HUES48 (cell line): ENCODE measurements around the gene L3MBTL2.

Experiments
- H3K27ac ChIP-seq: one replicate; pipeline ENCODE4 v1.7.0; 2013; ENCODE audit warnings: low read depth, low read length, inconsistent platforms
- H3K27me3 ChIP-seq: 2 replicates; pipeline ENCODE4 v1.6.1; 2013; ENCODE audit warnings: mild to moderate bottlenecking, low read length; ENCODE audit not compliant: control insufficient read depth, insufficient read depth
- H3K36me3 ChIP-seq: 2 replicates; pipeline ENCODE4 v1.6.1; 2013; ENCODE audit warnings: low read length; ENCODE audit not compliant: control insufficient read depth, insufficient read depth
- H3K4me1 ChIP-seq: 2 replicates; pipeline ENCODE4 v1.6.1; 2013; ENCODE audit warnings: mild to moderate bottlenecking, low read length; ENCODE audit not compliant: control insufficient read depth, insufficient read depth
- H3K4me3 ChIP-seq: 2 replicates; pipeline ENCODE4 v1.5.1; 2013; ENCODE audit warnings: mild to moderate bottlenecking, low read depth, low read length
- H3K9ac ChIP-seq: 2 replicates; pipeline ENCODE4 v1.6.1; 2013; ENCODE audit warnings: mild to moderate bottlenecking, low read depth, low read length, moderate library complexity
- H3K9me3 ChIP-seq: 2 replicates; pipeline ENCODE4 v1.6.1; 2013; ENCODE audit warnings: low read length; ENCODE audit not compliant: control insufficient read depth, insufficient read depth

The L3MBTL2 gene

GRCh38 chr22:41181349-41182241 is 23.5 kb upstream of the L3MBTL2 start:
- Histone ChIP-seq H3K9me3 (no peaks in the 10 kb centered on the region), H3K27me3 (no peaks in the 10 kb centered on the region), H3K27ac (peak overlapping the region; percentile 16), H3K4me3 (no peak overlapping the region), H3K9ac (no peak overlapping the region), H3K36me3 (peaks cover 34% of the 10 kb centered on the region), H3K4me1 (peaks cover 15% of the 10 kb centered on the region; the same call in 1 of the 2 replicates)

GRCh38 chr22:41184679-41185078 is 20.4 kb upstream of the L3MBTL2 start:
- H3K27ac ChIP-seq, result peak overlapping the region; percentile 80

GRCh38 chr22:41191467-41191866 is 13.6 kb upstream of the L3MBTL2 start:
- Histone ChIP-seq H3K4me3 (no peak overlapping the region), H3K27ac (no peak overlapping the region), H3K27me3 (peaks cover 2% of the 10 kb centered on the region), H3K36me3 (no peaks in the 10 kb centered on the region), H3K9me3 (no peaks in the 10 kb centered on the region), H3K9ac (no peak overlapping the region), H3K4me1 (no peaks in the 10 kb centered on the region)

More at GRCh38 chr22:41184679-41185078, 20.4 kb upstream of the L3MBTL2 start:
- Histone ChIP-seq H3K4me1 (peaks cover 15% of the 10 kb centered on the region; the same call in 1 of the 2 replicates), H3K4me3 (no peak overlapping the region), H3K36me3 (peaks cover 5% of the 10 kb centered on the region; the same call in 1 of the 2 replicates), H3K27me3 (no peaks in the 10 kb centered on the region), H3K9me3 (no peaks in the 10 kb centered on the region), H3K9ac (0 out of 2 replicates have a peak overlapping the region, but pooled peaks have one; percentile 1)

- Histone ChIP-seq H3K9me3 (no peaks in the 10 kb centered on the region), H3K4me3 (no peak overlapping the region), H3K36me3 (no peaks in the 10 kb centered on the region), H3K4me1 (no peaks in the 10 kb centered on the region), H3K9ac (no peak overlapping the region), H3K27ac (no peak overlapping the region), H3K27me3 (peaks cover 19% of the 10 kb centered on the region)
Measured at GRCh38 chr22:41193829-41194228, 11.3 kb upstream of the L3MBTL2 start.

- Histone ChIP-seq H3K27me3 (peaks cover 29% of the 10 kb centered on the region), H3K27ac (no peak overlapping the region), H3K4me1 (no peaks in the 10 kb centered on the region), H3K36me3 (no peaks in the 10 kb centered on the region), H3K4me3 (peak overlapping the region; percentile 85), H3K9me3 (no peaks in the 10 kb centered on the region), H3K9ac (no peak overlapping the region)
Measured at GRCh38 chr22:41197038-41197972, 7.8 kb upstream of the L3MBTL2 start.

GRCh38 chr22:41198027-41198580 is 7.0 kb upstream of the L3MBTL2 start:
- Histone ChIP-seq H3K36me3 (no peaks in the 10 kb centered on the region), H3K4me3 (peak overlapping the region; percentile 85), H3K27ac (no peak overlapping the region), H3K4me1 (no peaks in the 10 kb centered on the region), H3K9ac (no peak overlapping the region), H3K27me3 (peaks cover 29% of the 10 kb centered on the region), H3K9me3 (no peaks in the 10 kb centered on the region)

GRCh38 chr22:41201141-41201540 is 4.0 kb upstream of the L3MBTL2 start:
- Histone ChIP-seq H3K4me1 (no peaks in the 10 kb centered on the region), H3K9ac (no peak overlapping the region), H3K36me3 (no peaks in the 10 kb centered on the region), H3K27me3 (peaks cover 29% of the 10 kb centered on the region), H3K27ac (no peak overlapping the region), H3K9me3 (no peaks in the 10 kb centered on the region), H3K4me3 (no peak overlapping the region)

- H3K27me3 ChIP-seq, result peaks cover 18% of the 10 kb centered on the region
- H3K9ac ChIP-seq, result no peak overlapping the region
- no peaks in the 10 kb centered on the region for H3K4me1 ChIP-seq
- no peaks in the 10 kb centered on the region for H3K36me3 ChIP-seq
- no peaks in the 10 kb centered on the region for H3K9me3 ChIP-seq
- no peak overlapping the region for H3K27ac ChIP-seq
- no peak overlapping the region for H3K4me3 ChIP-seq
Measured at GRCh38 chr22:41203118-41203517, 2.0 kb upstream of the L3MBTL2 start.

GRCh38 chr22:41204066-41204465 is 1.0 kb upstream of the L3MBTL2 start:
- Histone ChIP-seq H3K36me3 (no peaks in the 10 kb centered on the region), H3K4me3 (no peak overlapping the region), H3K4me1 (no peaks in the 10 kb centered on the region), H3K27ac (no peak overlapping the region), H3K9me3 (no peaks in the 10 kb centered on the region), H3K9ac (no peak overlapping the region), H3K27me3 (peaks cover 8% of the 10 kb centered on the region)

GRCh38 chr22:41206719-41207118 is 1.6 kb downstream of the L3MBTL2 start:
- Histone ChIP-seq H3K36me3 (peaks cover 15% of the 10 kb centered on the region), H3K4me1 (no peaks in the 10 kb centered on the region), H3K27me3 (no peaks in the 10 kb centered on the region), H3K27ac (no peak overlapping the region), H3K9me3 (no peaks in the 10 kb centered on the region), H3K9ac (no peak overlapping the region), H3K4me3 (no peak overlapping the region)
